Measurements from ENCODE around the gene KRT31.
"Not testable (repeated sequence)": the region's sequence is repeated elsewhere in the genome, so short reads cannot be mapped to it uniquely, and the experiment has no call there.

The KRT31 gene

DNA sequence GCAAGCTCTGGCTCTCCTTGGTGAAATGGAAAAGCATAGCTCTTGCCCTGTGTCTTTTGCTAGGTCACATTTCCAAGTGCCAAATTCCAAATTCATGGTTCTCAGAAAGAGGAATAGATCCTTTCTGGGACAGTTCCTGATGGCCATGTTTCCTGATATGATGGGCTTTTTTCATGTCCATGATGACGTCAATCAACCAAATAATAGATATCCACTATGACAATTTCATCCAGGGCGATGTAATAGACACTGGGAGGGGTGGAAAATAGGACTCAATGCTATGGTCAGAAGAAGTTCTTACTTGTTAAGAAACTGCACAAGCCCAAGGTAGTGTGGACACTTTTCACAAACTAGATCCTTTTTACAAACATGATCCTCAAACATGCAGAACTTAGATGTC is 46.2 kb downstream of the KRT31 start:
- no peak for DNase-seq (ENCODE audit: low read depth, low spot score)
- in situ Hi-C loops (cut with HindIII; ENCODE audit: low sequenced_read_pairs), result no loop called here
- TF ChIP-seq, protein P1, sequence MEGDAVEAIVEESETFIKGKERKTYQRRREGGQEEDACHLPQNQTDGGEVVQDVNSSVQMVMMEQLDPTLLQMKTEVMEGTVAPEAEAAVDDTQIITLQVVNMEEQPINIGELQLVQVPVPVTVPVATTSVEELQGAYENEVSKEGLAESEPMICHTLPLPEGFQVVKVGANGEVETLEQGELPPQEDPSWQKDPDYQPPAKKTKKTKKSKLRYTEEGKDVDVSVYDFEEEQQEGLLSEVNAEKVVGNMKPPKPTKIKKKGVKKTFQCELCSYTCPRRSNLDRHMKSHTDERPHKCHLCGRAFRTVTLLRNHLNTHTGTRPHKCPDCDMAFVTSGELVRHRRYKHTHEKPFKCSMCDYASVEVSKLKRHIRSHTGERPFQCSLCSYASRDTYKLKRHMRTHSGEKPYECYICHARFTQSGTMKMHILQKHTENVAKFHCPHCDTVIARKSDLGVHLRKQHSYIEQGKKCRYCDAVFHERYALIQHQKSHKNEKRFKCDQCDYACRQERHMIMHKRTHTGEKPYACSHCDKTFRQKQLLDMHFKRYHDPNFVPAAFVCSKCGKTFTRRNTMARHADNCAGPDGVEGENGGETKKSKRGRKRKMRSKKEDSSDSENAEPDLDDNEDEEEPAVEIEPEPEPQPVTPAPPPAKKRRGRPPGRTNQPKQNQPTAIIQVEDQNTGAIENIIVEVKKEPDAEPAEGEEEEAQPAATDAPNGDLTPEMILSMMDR (IDR thresholded peaks at IDR 0.05; ENCODE audit: low read depth, low read length), result no peak
- H3K4me3 ChIP-seq (ENCODE audit: low read depth, low read length), result no peak overlapping the region

DNA sequence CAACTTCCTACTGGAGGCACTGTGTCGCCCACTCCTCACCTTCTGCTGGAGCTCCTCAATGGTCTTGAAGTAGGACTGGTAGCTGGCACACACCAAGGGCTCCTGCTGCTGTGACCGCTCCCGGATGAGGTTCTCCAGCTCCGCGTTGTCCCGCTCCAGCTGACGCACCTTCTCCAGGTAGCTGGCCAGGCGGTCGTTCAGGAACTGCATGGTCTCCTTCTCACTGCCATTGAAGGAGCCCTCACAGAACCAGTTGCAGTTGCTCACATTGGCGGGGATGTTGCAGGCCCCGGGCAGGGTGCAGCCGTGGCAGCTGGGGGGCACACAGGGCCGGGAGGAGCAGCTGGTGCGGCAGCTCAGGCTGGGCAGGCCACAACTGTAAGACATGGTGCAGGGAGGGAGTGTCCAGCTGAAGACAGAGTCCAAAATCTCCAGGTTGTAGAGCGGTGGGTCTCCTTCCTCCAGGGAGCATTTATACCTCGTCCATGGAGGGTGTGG is 47.0 kb downstream of the KRT31 start, which contains the start of gene KRT33A:
TSS of gene KRT33A (minus strand) at position 448 of the 498 bp plus-strand sequence. CDS start at position 387, 61 bp downstream.
- DNase-seq (ENCODE audit: low read depth, low spot score); H3K4me3 ChIP-seq (ENCODE audit: low read depth, low read length); in situ Hi-C loops (cut with HindIII; ENCODE audit: low sequenced_read_pairs): not testable (repeated sequence)

DNA sequence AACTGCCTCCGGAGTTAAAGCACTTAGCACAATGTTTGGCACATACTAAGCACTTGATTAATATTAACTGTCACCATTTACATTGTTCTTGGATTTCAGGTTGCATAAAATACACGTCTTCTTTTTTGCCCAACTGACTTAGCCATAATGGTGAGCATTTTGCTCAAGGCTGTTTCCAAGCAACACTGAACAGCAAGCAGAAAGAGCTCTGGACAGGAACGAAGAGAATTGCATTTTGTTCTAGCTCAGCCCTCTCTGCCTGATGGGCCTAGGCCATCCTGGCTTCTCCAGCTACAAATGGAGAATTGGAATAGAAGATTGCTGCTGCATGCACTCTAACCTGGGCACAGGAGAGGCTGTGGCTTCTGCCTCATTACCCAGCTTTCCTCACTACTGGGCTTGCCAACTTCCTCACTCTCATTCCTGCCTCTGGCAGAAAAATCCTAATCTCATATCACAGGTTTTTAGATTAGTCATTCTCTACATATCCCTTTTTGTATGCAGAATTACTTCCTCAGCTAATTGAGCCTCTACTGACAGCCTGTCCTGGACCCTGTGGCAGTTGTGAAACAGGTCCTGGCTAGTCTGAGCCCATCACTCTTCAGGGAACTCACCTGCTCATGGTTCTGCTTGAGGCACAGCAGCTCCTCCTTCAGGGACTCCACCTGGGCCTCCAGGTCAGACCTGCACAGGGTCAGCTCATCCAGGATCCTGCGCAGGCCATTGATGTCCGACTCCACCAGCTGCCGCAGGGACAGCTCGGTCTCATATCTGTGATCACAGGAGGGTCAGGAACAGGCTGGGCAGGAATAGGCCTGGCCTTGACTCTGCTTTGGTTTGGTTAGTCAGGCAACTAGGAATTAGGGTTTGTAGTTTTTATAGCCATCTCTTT is 49.3 kb downstream of the KRT31 start:
- no peak overlapping the region for H3K4me3 ChIP-seq (ENCODE audit: low read depth, low read length)
- no peak for DNase-seq (ENCODE audit: low read depth, low spot score)
- in situ Hi-C loops (cut with HindIII; ENCODE audit: low sequenced_read_pairs), result no loop called here
- TF ChIP-seq, protein P1 (IDR thresholded peaks at IDR 0.05; ENCODE audit: low read depth, low read length), result no peak

DNA sequence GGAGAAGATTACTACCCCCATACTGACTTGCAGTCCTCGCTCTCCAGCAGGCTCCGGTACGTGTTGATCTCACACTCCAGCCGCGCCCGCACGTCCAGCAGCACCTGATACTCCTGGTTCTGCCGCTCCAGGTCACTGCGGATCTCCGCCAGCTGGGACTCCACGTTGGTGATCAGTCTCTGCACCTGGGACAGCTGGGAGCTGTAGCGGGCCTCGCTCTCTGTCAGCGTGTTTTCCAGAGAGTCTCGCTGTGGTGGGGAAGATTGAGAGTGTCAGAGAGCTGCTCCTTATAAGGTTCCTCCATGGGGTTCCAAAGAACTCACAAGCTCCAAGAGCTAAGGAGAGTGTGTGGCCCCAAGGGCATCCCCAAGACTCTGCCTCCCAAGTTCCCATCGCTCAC is 51.0 kb downstream of the KRT31 start:
- H3K4me3 ChIP-seq (ENCODE audit: low read depth, low read length); DNase-seq (ENCODE audit: low read depth, low spot score); in situ Hi-C loops (cut with HindIII; ENCODE audit: low sequenced_read_pairs): not testable (repeated sequence)

DNA sequence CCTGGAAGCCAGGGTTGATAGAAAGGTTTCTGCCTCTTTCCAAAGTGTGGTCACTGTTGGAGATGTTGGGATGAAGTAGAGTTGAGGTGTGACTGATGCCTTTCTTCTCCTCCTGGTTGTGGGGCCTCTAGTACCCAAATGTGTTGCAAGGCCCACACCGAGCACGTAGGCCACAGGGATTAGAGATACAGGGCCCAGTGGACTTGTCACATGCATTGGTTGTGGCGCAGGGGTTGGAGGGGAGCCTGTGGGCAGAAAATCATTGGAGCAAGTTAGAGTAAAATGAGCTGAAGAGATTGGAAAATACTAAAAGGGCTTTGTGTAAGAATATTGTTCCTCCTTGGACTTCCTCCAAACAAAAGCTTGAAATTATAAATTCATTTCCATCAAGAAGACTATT is 51.4 kb downstream of the KRT31 start:
- H3K4me3 ChIP-seq (ENCODE audit: low read depth, low read length), result no peak overlapping the region
- TF ChIP-seq, protein P1 (IDR thresholded peaks at IDR 0.05; ENCODE audit: low read depth, low read length), result no peak
- in situ Hi-C loops (cut with HindIII; ENCODE audit: low sequenced_read_pairs), result no loop called here
- no peak for DNase-seq (ENCODE audit: low read depth, low spot score)

Data from astrocyte of the spinal cord (primary cell).